ENCODE measurements around the gene PAK1.
A peak's percentile ranks its signal among the peaks of the same experiment; 100 is the strongest.

PAK1 gene

GRCh38 chr11:77449060-77449521 lies 24.8 kb downstream of the PAK1 start:
- Histone ChIP-seq H3K4me1 (peaks cover 41 to 82% (median 70%) of the 10 kb centered on the region in 10 experiments), H3K4me2 (peak overlapping the region; percentile 60 to 93 (median 80)), H3K9me3 (replicated peaks in 1 of 11) (no peaks in the 10 kb centered on the region), H3K27me3 (no peaks in the 10 kb centered on the region), H3K4me3 (peak overlapping the region in 3 of 10 experiments; percentile 4 to 43 (median 10); a peak in 3 of 20 replicates), H3K27ac (peak overlapping the region in 10 of 11 experiments; percentile 8 to 78 (median 63); a peak in 16 of 22 replicates), H3K9ac (peak overlapping the region in 6 of 11 experiments; percentile 1 to 62 (median 31); a peak in 11 of 22 replicates), H3K36me3 (peaks cover 0 to 17% (median 9%) of the 10 kb centered on the region in 11 experiments; a peak in 3 of 22 replicates), H4K20me1 (peaks cover 0 to 22% (median 0%) of the 10 kb centered on the region in 11 experiments; a peak in 6 of 22 replicates)
- peak in 6 of 11 experiments; percentile 43 to 79 (median 60); a peak in 10 of 22 replicates for TF ChIP-seq Cebpa-rat (IDR thresholded peaks at IDR 0.05)

DNA sequence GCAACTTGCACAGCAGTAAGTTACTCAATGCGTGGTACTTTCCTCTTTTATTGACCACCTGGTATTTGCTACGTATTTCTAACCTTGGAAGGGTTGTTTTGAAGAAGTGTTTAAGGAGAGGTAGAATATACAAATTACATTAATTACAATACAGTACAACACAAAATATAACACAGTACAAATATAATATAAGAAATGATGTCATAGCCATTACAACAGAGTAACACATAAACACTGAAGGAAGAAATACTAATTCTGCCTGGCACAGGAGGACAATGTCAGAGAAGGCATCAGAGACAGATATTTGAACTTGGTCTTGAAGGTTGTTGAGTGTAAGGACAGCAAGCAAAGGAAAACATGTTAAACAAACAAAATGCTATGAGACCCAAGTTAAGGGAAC lies 25.6 kb downstream of the PAK1 start:
- peaks cover 41 to 90% (median 73%) of the 10 kb centered on the region in 10 experiments for H3K4me1 ChIP-seq
- peak overlapping the region in 8 of 11 experiments; percentile 75 to 93 (median 88); a peak in 14 of 22 replicates for H3K4me2 ChIP-seq
- H3K27ac ChIP-seq = peak overlapping the region in 8 of 11 experiments; percentile 6 to 78 (median 66); a peak in 14 of 22 replicates
- H4K20me1 ChIP-seq = peaks cover 0 to 22% (median 0%) of the 10 kb centered on the region in 11 experiments; a peak in 6 of 22 replicates
- peak overlapping the region in 1 of 11 experiments; percentile 56; a peak in 2 of 22 replicates for H3K9ac ChIP-seq
- peaks cover 0 to 16% (median 7%) of the 10 kb centered on the region in 11 experiments; a peak in 3 of 22 replicates for H3K36me3 ChIP-seq
- TF ChIP-seq Cebpa-rat (IDR thresholded peaks at IDR 0.05) = no peak
- H3K9me3 ChIP-seq (replicated peaks in 1 of 11) = no peaks in the 10 kb centered on the region
- H3K4me3 ChIP-seq = no peak overlapping the region
- H3K27me3 ChIP-seq = no peaks in the 10 kb centered on the region

DNA sequence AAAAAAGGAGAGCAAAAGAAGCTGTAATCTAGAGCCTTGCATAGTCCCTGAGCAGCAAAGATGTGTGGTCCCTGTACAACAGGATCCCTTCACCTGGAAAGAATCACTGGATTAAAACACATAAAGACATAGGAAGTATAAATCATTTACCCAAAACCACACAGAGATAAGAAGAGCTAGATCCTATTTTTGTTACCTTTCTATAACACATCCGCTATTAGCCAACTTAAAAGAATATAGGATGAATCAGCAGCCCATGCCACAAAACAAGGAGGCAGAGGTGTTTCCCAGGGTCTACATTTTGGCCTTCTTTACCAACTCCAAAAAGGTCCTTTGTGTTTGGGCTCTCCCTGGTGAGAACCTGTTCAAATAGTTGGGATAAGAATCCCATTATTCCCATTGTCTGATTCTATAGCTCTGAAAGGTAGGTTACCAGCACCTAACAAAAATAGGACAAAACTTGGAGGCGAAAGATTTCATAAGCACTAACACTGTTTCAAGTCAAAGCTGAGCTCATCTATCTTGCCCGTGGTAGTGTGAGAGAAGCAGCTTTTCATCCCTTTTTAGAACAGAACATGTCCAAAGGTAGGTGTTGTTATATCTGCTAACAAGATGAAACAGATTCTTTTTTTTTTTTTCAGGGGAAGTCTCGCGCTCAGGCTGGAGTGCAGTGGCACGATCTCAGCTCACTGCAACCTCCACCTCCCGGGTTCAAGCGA lies 26.8 kb downstream of the PAK1 start:
- TF ChIP-seq Cebpa-rat (IDR thresholded peaks at IDR 0.05) = no peak
- 0 out of 22 replicates have a peak overlapping the region, but pooled peaks of 1 of the 11 experiments have one; percentile 17 for H3K27ac ChIP-seq
- peaks cover 0 to 8% (median 0%) of the 10 kb centered on the region in 11 experiments; a peak in 3 of 22 replicates for H3K36me3 ChIP-seq
- H3K4me2 ChIP-seq = peak overlapping the region in 6 of 11 experiments; percentile 6 to 88 (median 68); a peak in 10 of 22 replicates
- H3K27me3 ChIP-seq = no peaks in the 10 kb centered on the region
- H3K9ac ChIP-seq = no peak overlapping the region
- no peaks in the 10 kb centered on the region for H3K9me3 ChIP-seq (replicated peaks in 1 of 11)
- H3K4me1 ChIP-seq = peaks cover 41 to 90% (median 73%) of the 10 kb centered on the region in 10 experiments
- no peak overlapping the region for H3K4me3 ChIP-seq
- peaks cover 0 to 22% (median 0%) of the 10 kb centered on the region in 11 experiments; a peak in 6 of 22 replicates for H4K20me1 ChIP-seq

GRCh38 chr11:77444261-77444660 lies 29.6 kb downstream of the PAK1 start:
- Histone ChIP-seq H3K27ac (peak overlapping the region in 3 of 11 experiments; percentile 23 to 58 (median 47); a peak in 4 of 22 replicates), H3K9ac (no peak overlapping the region), H3K4me1 (peaks cover 28 to 72% (median 57%) of the 10 kb centered on the region in 10 experiments), H3K4me2 (peak overlapping the region in 7 of 11 experiments; percentile 3 to 88 (median 66); a peak in 11 of 22 replicates), H3K9me3 (replicated peaks in 1 of 11) (no peaks in the 10 kb centered on the region), H3K36me3 (peaks cover 0 to 10% (median 0%) of the 10 kb centered on the region in 11 experiments; a peak in 2 of 22 replicates), H3K27me3 (no peaks in the 10 kb centered on the region), H3K4me3 (no peak overlapping the region), H4K20me1 (peaks cover 0 to 22% (median 0%) of the 10 kb centered on the region in 11 experiments; a peak in 6 of 22 replicates)
- TF ChIP-seq Cebpa-rat (IDR thresholded peaks at IDR 0.05) = no peak

GRCh38 chr11:77442394-77443053 lies 31.4 kb downstream of the PAK1 start:
- H3K4me3 ChIP-seq = no peak overlapping the region
- no peak overlapping the region for H3K27ac ChIP-seq
- H3K9me3 ChIP-seq (replicated peaks in 1 of 11) = no peaks in the 10 kb centered on the region
- H3K4me2 ChIP-seq = peak overlapping the region in 1 of 11 experiments; percentile 13; a peak in 1 of 22 replicates
- H3K36me3 ChIP-seq = peaks cover 0 to 10% (median 0%) of the 10 kb centered on the region in 11 experiments; a peak in 2 of 22 replicates
- H3K4me1 ChIP-seq = peaks cover 35 to 70% (median 55%) of the 10 kb centered on the region in 10 experiments
- H3K9ac ChIP-seq = no peak overlapping the region
- peaks cover 0 to 22% (median 0%) of the 10 kb centered on the region in 11 experiments; a peak in 6 of 22 replicates for H4K20me1 ChIP-seq
- no peaks in the 10 kb centered on the region for H3K27me3 ChIP-seq
- TF ChIP-seq Cebpa-rat (IDR thresholded peaks at IDR 0.05) = no peak

GRCh38 chr11:77441426-77441825 lies 32.5 kb downstream of the PAK1 start:
- Histone ChIP-seq H3K27ac (no peak overlapping the region), H4K20me1 (peaks cover 0 to 15% (median 0%) of the 10 kb centered on the region in 11 experiments; a peak in 5 of 22 replicates), H3K36me3 (peaks cover 0 to 10% (median 0%) of the 10 kb centered on the region in 11 experiments; a peak in 2 of 22 replicates), H3K9me3 (replicated peaks in 1 of 11) (no peaks in the 10 kb centered on the region), H3K9ac (no peak overlapping the region), H3K4me2 (peak overlapping the region in 1 of 11 experiments; percentile 13; a peak in 1 of 22 replicates), H3K4me3 (no peak overlapping the region), H3K27me3 (no peaks in the 10 kb centered on the region), H3K4me1 (peaks cover 37 to 66% (median 53%) of the 10 kb centered on the region in 10 experiments)
- no peak for TF ChIP-seq Cebpa-rat (IDR thresholded peaks at IDR 0.05)

- TF ChIP-seq Cebpa-rat (IDR thresholded peaks at IDR 0.05) = no peak
- no peak overlapping the region for H3K4me2 ChIP-seq
- no peaks in the 10 kb centered on the region for H3K9me3 ChIP-seq (replicated peaks in 1 of 11)
- no peak overlapping the region for H3K4me3 ChIP-seq
- peaks cover 0 to 12% (median 0%) of the 10 kb centered on the region in 11 experiments; a peak in 5 of 22 replicates for H4K20me1 ChIP-seq
- H3K27ac ChIP-seq = no peak overlapping the region
- no peaks in the 10 kb centered on the region for H3K27me3 ChIP-seq
- H3K36me3 ChIP-seq = peaks cover 0 to 10% (median 0%) of the 10 kb centered on the region in 11 experiments; a peak in 2 of 22 replicates
- no peak overlapping the region for H3K9ac ChIP-seq
- peaks cover 37 to 66% (median 54%) of the 10 kb centered on the region in 10 experiments for H3K4me1 ChIP-seq
Observed at GRCh38 chr11:77440678-77441077, 33.2 kb downstream of the PAK1 start.

DNA sequence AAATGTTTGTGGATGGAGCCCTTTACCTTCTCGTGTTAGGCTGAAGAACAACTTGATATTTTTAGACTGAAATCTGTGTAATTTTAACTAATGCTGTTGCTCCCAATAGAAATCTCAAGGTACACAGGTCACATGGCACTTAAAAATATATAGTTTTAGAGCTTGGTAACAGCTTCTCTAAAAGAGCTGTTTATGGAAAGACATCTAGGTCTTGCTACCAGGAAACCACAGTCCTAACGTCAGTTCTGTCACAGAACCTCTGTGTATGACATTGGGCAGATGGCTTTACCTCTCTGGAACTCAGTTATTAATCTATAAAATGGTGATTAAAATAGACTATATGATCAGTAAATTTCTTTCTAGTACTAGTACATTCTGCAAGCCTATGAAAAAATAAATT lies 35.4 kb downstream of the PAK1 start:
- Histone ChIP-seq H4K20me1 (peaks cover 0 to 12% (median 0%) of the 10 kb centered on the region in 11 experiments; a peak in 4 of 22 replicates), H3K27me3 (no peaks in the 10 kb centered on the region), H3K9me3 (replicated peaks in 1 of 11) (no peaks in the 10 kb centered on the region), H3K27ac (peak overlapping the region in 4 of 11 experiments; percentile 0 to 39 (median 3); a peak in 2 of 22 replicates), H3K4me1 (peaks cover 24 to 49% (median 43%) of the 10 kb centered on the region in 10 experiments), H3K36me3 (peaks cover 0 to 10% (median 0%) of the 10 kb centered on the region in 11 experiments; a peak in 2 of 22 replicates), H3K4me3 (no peak overlapping the region), H3K4me2 (peak overlapping the region; percentile 0 to 72 (median 48); a peak in 19 of 22 replicates), H3K9ac (no peak overlapping the region)
- TF ChIP-seq Cebpa-rat (IDR thresholded peaks at IDR 0.05) = no peak
